C4-2B (cell line): ENCODE results near the gene CLMN.
"Not testable (repeated sequence)": the region's sequence is repeated elsewhere in the genome, so short reads cannot be mapped to it uniquely, and the experiment has no call there.

ENCODE experiments used
- H3K27ac ChIP-seq: fragments of 450-650 bp; 2 replicates; pipeline ENCODE4 v1.5.1; 2017
- ZFX ChIP-seq: fragments of 450-650 bp; IDR thresholded peaks from 2 replicates; pipeline ENCODE4 v1.6.1; 2017
- TF ChIP-seq, protein P1 (sequence below): fragments of 450-650 bp; conservative IDR thresholded peaks from 2 replicates; pipeline ENCODE4 v1.5.1; 2017; ENCODE audit warnings: mild to moderate bottlenecking

Gene CLMN

DNA sequence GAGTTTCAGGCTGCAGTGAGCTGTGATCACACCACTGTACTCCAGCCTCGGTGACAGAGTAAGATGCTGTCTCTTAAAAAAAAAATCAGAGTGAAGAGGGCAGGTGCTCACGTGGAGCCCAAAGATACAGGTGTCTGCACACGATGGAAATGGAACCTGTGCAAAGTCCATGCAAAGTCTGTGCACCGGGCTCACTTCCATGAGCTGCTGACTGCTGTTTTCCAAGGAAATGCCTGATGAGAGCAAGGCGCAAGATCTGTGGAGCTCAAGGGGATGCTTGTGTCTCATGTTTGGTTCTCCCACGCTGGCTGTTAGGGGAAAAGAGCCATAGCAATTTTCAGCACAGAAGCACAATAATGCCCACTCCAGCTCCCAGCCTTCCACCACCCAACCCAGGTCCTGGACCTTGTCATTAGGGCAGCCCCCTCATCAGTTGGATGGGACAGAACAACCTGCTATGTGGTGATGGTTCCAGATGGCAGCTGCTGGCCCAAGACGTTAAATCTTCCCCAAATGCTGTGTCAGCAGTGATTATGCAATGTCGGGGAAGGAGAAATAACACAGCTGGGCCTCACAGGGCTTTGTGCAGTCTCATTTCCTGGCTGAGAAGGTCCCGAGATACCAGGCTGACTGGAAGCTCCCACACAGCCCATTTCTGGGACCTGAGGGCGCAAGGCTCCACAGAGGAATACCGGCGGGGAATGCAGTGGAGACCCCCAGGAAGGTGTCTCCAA lies 134.5 kb downstream of the CLMN start:
- TF ChIP-seq, protein P1, sequence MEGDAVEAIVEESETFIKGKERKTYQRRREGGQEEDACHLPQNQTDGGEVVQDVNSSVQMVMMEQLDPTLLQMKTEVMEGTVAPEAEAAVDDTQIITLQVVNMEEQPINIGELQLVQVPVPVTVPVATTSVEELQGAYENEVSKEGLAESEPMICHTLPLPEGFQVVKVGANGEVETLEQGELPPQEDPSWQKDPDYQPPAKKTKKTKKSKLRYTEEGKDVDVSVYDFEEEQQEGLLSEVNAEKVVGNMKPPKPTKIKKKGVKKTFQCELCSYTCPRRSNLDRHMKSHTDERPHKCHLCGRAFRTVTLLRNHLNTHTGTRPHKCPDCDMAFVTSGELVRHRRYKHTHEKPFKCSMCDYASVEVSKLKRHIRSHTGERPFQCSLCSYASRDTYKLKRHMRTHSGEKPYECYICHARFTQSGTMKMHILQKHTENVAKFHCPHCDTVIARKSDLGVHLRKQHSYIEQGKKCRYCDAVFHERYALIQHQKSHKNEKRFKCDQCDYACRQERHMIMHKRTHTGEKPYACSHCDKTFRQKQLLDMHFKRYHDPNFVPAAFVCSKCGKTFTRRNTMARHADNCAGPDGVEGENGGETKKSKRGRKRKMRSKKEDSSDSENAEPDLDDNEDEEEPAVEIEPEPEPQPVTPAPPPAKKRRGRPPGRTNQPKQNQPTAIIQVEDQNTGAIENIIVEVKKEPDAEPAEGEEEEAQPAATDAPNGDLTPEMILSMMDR = no peak
- TF ChIP-seq ZFX = no peak
- no peak overlapping the region for H3K27ac ChIP-seq

DNA sequence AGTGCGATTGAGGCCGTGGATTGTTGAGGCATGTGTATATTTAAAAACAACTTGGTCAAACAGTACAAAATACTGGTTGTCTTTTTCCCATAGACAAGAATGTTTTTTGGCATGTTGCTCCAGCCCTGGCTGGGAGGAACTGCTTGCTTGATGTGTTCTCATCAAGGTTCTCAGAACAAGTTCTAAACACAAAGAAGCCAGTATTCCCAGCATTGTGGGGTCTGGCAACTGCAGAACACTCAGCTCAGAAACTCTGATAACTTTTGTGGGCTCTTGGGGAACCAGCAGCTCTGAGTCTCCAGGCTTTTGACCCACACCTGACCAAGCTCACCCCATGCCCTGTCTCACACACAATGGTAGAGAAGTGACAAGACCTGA lies 135.3 kb downstream of the CLMN start:
- TF ChIP-seq, protein P1 = no peak
- TF ChIP-seq ZFX = no peak

DNA sequence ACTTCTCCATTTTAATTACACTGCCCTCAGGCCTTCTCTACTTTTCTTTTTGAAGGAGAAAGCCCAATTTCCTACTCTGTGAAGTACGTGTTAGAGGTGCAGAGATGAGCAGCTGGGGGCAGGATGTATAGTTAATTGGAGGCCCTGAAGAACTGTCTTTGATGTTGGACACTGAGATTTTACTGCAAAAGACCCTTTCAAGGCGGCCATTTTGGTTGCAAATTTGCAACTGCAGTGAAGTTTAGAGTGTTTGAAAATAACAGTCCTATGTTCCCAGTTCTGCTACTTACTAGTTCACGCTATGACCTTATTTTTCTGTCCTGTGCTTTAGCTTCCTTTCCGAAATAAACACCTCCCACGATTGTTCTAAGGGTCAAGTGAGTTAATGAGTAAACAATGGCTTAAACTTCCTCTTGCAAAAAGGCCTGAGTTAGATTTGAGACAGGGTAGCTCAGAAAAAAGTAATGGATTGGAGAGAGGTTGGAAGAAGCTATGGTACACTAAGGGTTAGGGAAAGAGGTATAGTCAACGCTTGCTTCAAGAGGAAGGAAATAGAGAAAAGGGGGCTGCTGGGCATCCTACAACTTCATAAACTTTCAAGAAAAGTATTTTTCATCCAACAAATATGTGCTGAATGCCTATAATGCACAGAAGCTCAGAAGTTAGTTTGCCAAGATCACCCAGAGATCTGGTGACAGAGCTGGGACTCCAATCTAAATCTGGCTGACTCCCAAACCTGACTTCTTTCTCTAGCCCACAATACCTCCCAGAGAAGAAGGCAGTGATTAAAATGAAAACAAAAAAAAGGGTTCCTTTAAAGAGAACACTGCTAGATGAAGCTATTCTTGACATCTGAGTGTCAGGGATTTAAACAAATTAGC lies 135.9 kb downstream of the CLMN start:
- TF ChIP-seq ZFX = no peak
- TF ChIP-seq, protein P1 = no peak
- no peak overlapping the region for H3K27ac ChIP-seq

More for the DNA sequence above, 135.3 kb downstream of the CLMN start:
- no peak overlapping the region for H3K27ac ChIP-seq

DNA sequence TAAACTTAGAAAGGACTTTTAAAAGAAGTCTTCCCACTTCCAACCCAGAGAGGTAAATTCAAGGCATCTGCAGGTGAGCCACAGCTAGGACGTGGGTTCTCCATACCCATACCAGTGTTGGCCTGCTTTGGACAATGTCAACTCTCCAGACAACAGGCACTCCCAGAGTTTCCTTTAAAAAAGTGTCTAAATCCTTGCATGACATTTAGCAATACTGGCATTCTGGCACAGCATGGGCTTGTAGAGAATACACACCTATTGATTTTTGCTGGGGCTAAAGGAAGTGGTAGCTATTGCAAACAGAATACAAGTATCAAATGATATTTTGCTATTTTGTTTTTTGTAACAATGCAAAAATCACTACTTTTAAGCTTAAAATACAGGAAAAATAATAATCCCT lies 136.6 kb downstream of the CLMN start:
- no peak overlapping the region for H3K27ac ChIP-seq
- TF ChIP-seq, protein P1 = no peak
- no peak for TF ChIP-seq ZFX

DNA sequence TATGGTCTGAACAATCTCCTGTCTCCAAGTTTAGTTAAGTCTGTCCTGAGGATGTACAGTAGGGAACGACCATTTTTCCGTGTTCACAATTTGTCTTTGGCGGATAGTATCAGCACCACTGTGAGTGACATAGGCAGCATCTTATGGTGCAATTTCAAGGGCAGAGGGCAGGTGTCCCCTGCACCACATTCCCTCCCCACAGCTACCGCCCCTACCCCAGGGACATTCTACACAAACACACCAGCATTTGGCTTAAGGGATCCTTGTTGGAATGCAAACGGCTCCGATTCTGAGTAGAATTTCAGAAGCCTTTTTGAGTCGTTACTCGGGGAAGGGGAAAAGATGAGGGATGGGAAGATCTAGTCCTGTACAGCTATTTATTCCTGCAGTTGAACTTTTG lies 137.3 kb downstream of the CLMN start:
- no peak for TF ChIP-seq ZFX
- TF ChIP-seq, protein P1 = no peak
- no peak overlapping the region for H3K27ac ChIP-seq

DNA sequence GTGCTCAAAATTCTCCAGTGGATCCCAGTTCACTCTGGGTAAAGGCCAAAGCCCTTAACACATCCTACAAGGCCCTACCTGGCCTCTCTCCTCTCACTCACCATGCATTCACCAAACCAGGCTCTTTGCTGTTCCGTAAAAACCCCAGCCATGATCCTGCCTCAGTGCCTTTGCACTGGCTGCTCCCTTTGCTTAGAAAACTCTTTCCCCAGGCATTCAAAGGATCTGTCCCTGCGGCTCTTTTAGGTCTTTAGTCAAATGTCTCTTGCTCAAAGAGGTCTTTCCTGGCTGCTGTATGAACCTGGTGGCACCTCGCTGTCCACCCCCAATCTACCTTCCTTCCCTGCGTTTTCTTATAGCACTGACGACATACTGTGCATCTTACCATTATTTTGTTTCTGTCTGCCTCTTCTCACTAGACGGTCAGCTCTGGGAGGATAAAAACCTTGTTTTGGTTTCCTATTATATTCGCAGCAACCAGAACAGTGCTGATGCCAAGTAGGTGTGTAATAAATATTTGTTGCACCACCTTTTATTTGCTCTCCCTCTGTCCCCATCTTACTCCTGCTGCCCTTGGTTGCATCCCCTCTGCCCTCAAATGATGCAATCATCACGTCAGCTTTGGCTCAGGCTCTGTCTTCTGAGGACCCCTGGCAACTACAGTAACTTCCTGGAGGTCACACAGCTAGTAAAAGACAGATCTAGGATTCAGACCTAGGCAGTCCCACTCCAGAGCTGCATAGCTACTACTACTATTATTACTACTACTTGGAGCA lies 138.6 kb downstream of the CLMN start:
- TF ChIP-seq, protein P1 = no peak
- no peak for TF ChIP-seq ZFX

DNA sequence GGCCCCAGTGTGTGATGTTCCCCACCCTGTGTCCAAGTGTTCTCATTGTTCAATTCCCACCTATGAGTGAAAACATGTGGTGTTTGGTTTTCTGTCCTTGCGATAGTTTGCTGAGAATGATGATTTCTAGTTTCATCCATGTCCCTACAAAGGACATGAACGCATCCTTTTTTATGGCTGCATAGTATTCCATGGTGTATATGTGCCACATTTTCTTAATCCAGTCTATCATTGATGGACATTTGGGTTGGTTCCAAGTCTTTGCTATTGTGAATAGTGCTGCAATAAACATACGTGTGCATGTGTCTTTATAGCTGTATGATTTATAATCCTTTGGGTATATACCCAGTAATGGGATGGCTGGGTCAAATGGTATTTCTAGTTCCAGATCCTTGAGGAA lies 144.0 kb downstream of the CLMN start:
- H3K27ac ChIP-seq = not testable (repeated sequence)

More for the DNA sequence above, 138.6 kb downstream of the CLMN start:
- H3K27ac ChIP-seq = no peak overlapping the region
